Prostate gland (tissue), 2 donors: ENCODE data around the gene SLC1A2. TPM values are rescaled to one million over a fixed set of nuclear protein-coding genes. Genes with fewer than 3 reads are reported as not detected.

ENCODE experiments used
- DNase-seq: peaks from one replicate; pipeline ENCODE4 v3.0.0-alpha.2; 2019; ENCODE audit warnings: low spot score
- H3K27ac ChIP-seq, 2 donors: fragments of 200-600 bp; sonication (generic); 2 replicates each; pipeline ENCODE4 v1.5.1; 2017 to 2019
- H3K27me3 ChIP-seq: fragments of 200-600 bp; sonication (generic); replicated peaks from 2 replicates; pipeline ENCODE4 v1.5.1; 2019; ENCODE audit not compliant: insufficient read depth
- H3K36me3 ChIP-seq, 2 donors: fragments of 200-600 bp; sonication (generic); 1 replicate in 1 of 2; 2 replicates in 1 of 2; pipeline versions ENCODE4 v1.5.1 to v1.8.1; 2017 to 2019
- H3K4me1 ChIP-seq: fragments of 200-600 bp; sonication (generic); replicated peaks from 2 replicates; pipeline ENCODE4 v1.5.1; 2019
- H3K4me3 ChIP-seq, 2 donors: fragments of 200-600 bp; sonication (generic); 2 replicates each; pipeline ENCODE4 v1.5.1; 2017 to 2019
- H3K9me3 ChIP-seq: fragments of 200-600 bp; sonication (generic); 2 replicates; pipeline ENCODE4 v1.5.1; 2017
- CTCF ChIP-seq, 4 experiments: fragments of 200-600 bp in 2 of 4; fragments of 450-650 bp in 2 of 4; sonication (generic) in 2 of 4; IDR thresholded peaks; 1 replicate in 3 of 4; 2 replicates in 1 of 4; pipeline ENCODE4 v1.5.1; 2016 to 2019; ENCODE audit warnings: antibody characterized with exemption in 4 of 4, mild to moderate bottlenecking in 2 of 4, moderate library complexity in 2 of 4
- POLR2A ChIP-seq: fragments of 450-650 bp; IDR thresholded peaks from one replicate; pipeline ENCODE4 v1.6.1; 2016; ENCODE audit warnings: antibody characterized with exemption, mild to moderate bottlenecking
- POLR2AphosphoS5 ChIP-seq: sonication (generic); formaldehyde crosslinking; IDR thresholded peaks from one replicate; pipeline ENCODE4 v1.6.1; 2017; ENCODE audit warnings: antibody characterized with exemption
- WGBS: methylation state at CpG from one replicate; pipeline ENCODE4 v1.1.5; 2018; 5-methylcytosine and 5-hydroxymethylcytosine counted together
- intact Hi-C: fragments of 100-400 bp; cut with DNase I; formaldehyde crosslinking; loops from one replicate; pipeline ENCODE4 v1.14.2; 2022
- total RNA-seq, 2 donors: library from RNA; depleted of rRNA; stranded (reverse); fragments of >200 nt; gene quantifications; one replicate each; pipeline ENCODE4 v1.1.0, GENCODE V29; 2016

Gene SLC1A2
- total RNA-seq, 2 donors from 2014 or later, result 0.82 to 1.5 TPM

DNA sequence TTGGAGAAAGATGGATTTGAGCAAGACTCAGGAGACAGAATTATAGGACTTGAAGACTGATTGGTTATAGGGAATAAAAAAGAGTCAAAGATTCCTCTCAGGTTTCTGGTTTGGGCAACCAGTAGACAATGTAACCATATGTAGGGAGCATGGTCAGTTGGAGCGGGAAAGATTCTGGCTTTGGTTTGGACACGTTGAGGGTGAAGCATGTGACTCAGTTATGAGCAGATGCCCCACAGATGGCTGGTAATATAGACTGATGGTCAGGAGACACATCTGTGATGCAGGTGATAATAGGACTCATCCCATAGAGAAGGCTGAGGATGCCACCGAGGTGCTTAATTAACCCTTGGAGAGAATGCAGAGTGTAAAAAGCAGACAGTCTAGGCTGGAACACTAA is 148.3 kb downstream of the SLC1A2 start:
- intact Hi-C loops, result no loop called here
- H3K4me1 ChIP-seq, result peaks cover 11% of the 10 kb centered on the region
- no peaks in the 10 kb centered on the region for H3K36me3 ChIP-seq
- no peak for TF ChIP-seq POLR2AphosphoS5
- TF ChIP-seq CTCF (IDR thresholded peaks at IDR 0.05), result no peak
- TF ChIP-seq POLR2A, result no peak
- no peak overlapping the region for H3K4me3 ChIP-seq
- DNase-seq, result no peak
- H3K27me3 ChIP-seq, result no peaks in the 10 kb centered on the region
- H3K9me3 ChIP-seq, result no peaks in the 10 kb centered on the region
- 97% methylated on average over 3 of the region's 3 CpGs for WGBS
- H3K27ac ChIP-seq, result no peak overlapping the region

- Histone ChIP-seq H3K4me1 (peaks cover 6% of the 10 kb centered on the region), H3K27ac (no peak overlapping the region), H3K9me3 (no peaks in the 10 kb centered on the region), H3K4me3 (no peak overlapping the region), H3K27me3 (no peaks in the 10 kb centered on the region), H3K36me3 (no peaks in the 10 kb centered on the region)
- TF ChIP-seq POLR2A (no peak), POLR2AphosphoS5 (no peak), CTCF (IDR thresholded peaks at IDR 0.05) (no peak)
- 57% methylated on average over 1 of the region's 1 CpG for WGBS
- intact Hi-C loops, result no loop called here
- DNase-seq, result no peak
These were observed 149.0 kb downstream of the SLC1A2 start for GRCh38 chr11:35270342-35270741.

DNA sequence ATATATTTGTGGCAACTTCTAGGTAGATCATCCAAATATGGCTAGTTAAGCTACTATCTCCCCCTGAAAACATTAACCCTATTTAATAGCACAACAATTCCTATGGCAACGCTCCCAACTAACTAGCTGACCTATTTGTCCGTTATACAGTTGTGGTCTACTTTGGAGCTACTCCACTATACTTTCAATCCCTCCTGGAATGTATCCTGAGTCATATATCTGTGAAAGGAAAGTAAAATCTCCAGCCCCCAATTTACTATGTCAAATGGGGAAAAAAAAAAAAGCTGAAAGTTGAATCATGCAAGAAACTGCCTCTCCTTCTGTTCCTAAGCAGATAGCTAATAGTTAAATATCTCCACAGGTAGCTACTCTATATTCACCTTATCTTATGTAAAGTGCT is 151.9 kb downstream of the SLC1A2 start:
- H3K36me3 ChIP-seq, result no peaks in the 10 kb centered on the region
- 94% methylated on average over 2 of the region's 2 CpGs for WGBS
- intact Hi-C loops, result no loop called here
- no peaks in the 10 kb centered on the region for H3K4me1 ChIP-seq
- no peaks in the 10 kb centered on the region for H3K9me3 ChIP-seq
- DNase-seq, result no peak
- no peak overlapping the region for H3K27ac ChIP-seq
- H3K4me3 ChIP-seq, result no peak overlapping the region
- TF ChIP-seq POLR2AphosphoS5, result no peak
- TF ChIP-seq CTCF (IDR thresholded peaks at IDR 0.05), result no peak
- no peak for TF ChIP-seq POLR2A
- H3K27me3 ChIP-seq, result no peaks in the 10 kb centered on the region

DNA sequence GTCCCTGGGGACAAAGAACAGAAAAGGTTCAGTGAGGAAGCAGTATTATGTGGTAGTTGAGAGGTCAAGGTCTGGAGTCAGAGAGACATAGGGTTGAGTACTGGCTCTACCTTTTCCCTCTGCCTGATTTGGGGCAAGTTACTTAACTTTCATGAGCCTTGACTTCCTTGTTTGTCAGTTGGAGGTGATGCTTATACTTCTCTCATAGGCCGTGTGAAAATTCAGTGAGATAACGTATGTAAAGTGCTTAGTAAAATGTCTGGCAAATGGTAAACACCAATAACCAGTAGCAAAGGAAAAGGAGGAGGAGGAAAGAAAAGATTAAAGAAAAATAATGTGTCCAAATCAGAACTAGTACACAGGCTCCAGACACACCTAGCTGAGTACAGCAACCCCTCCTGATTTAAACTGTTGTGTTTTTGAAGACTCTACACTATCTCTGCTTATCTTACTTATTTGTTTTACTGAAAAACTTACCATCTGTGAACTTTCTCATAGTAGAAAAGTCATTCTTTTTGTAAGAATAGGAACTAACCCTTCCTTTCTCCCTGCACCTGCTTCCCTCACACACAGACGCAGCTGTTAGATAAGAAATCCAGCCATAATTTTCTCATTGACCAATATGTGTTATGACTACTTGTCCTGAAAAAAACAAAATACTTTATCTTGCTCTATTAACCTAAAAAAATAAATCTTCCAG is 153.5 kb downstream of the SLC1A2 start:
- no peaks in the 10 kb centered on the region for H3K9me3 ChIP-seq
- WGBS, result 72% methylated on average over 3 of the region's 3 CpGs
- intact Hi-C loops, result no loop called here
- H3K4me3 ChIP-seq, result no peak overlapping the region
- no peak for DNase-seq
- H3K27me3 ChIP-seq, result no peaks in the 10 kb centered on the region
- H3K36me3 ChIP-seq, result no peaks in the 10 kb centered on the region
- H3K4me1 ChIP-seq, result no peaks in the 10 kb centered on the region
- TF ChIP-seq CTCF (IDR thresholded peaks at IDR 0.05), result no peak
- TF ChIP-seq POLR2A, result no peak
- no peak for TF ChIP-seq POLR2AphosphoS5
- no peak overlapping the region for H3K27ac ChIP-seq

GRCh38 chr11:35262735-35263134 is 156.6 kb downstream of the SLC1A2 start:
- H3K4me3 ChIP-seq, result no peak overlapping the region
- no peak for TF ChIP-seq POLR2AphosphoS5
- TF ChIP-seq CTCF (IDR thresholded peaks at IDR 0.05), result no peak
- TF ChIP-seq POLR2A, result no peak
- no peak for DNase-seq
- no peaks in the 10 kb centered on the region for H3K36me3 ChIP-seq
- peaks cover 5% of the 10 kb centered on the region for H3K4me1 ChIP-seq
- H3K9me3 ChIP-seq, result no peaks in the 10 kb centered on the region
- H3K27me3 ChIP-seq, result no peaks in the 10 kb centered on the region
- H3K27ac ChIP-seq, result no peak overlapping the region
- intact Hi-C loops, result no loop called here
